CMK (cell line): ENCODE data around the gene RBM6.
"Not testable (repeated sequence)": the region's sequence is repeated elsewhere in the genome, so short reads cannot be mapped to it uniquely, and the experiment has no call there.

Experiments used
- DNase-seq: peaks from one replicate; pipeline ENCODE4 v3.0.0-alpha.2; 2010; ENCODE audit warnings: low read depth

The RBM6 gene

DNA sequence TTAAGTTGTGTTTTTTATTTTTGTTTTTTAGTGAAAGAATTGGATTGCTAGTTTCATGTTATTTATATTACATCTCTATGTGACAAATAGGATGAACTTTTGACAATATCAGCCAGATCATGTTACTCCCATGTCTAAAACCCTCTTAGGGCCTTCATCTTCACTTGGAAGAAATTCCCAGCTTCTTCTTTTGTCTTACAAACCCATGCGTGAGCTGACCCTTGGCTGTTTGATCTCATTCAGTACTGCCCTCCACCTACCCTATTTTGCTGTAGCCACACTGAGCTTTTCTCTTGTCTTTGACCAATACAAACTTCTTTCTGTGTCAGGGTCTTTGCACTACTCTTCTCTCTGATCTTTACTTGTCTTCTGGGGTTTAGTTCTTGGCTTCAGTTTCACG, 37.0 kb downstream of the RBM6 start:
- DNase-seq: no peak

DNA sequence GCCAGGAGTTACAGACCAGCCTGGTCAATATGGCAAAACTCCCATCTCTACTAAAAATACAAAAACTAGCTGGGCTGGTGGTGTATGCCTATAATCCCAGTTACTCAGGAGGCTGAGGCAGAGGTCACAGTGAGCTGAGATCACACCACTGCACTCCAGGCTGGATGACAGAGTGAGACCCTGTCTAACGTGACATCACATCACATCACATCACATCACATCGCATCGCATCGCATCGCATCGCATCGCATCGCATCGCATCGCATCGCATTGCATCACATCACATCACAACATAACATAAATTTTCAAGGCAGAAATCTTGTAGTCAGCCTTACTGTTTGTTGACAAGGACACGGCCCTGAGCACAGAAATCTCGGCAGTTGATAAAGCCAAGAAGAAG, 44.4 kb downstream of the RBM6 start:
- DNase-seq: no peak

GRCh38 chr3:49992326-49992725, 52.4 kb downstream of the RBM6 start:
- DNase-seq: no peak

- DNase-seq: no peak
Observed at GRCh38 chr3:49994476-49994875, 54.5 kb downstream of the RBM6 start.

GRCh38 chr3:49996016-49996415, 56.1 kb downstream of the RBM6 start:
- no peak for DNase-seq

DNA sequence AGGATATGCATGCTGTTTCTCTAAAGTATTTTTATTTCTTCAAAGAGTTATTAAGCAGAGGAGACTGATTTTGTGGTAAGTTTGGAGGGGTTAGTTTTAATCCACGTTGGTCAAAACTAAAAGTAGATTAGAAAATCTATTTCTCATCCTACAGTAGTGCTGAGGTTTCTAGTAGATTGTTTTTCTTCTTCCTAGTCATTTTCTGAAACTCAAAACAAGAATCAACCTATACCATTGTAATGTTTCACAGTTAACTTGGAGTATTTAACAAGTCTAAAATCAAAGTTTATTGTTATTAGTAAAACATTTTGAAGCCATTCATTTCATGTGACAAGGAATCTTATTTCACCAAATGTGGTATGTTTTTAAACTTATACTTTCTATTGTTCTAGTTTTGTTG, 57.9 kb downstream of the RBM6 start:
- no peak for DNase-seq

GRCh38 chr3:49998326-49998725, 58.4 kb downstream of the RBM6 start:
- DNase-seq: no peak

GRCh38 chr3:50001511-50001910, 61.6 kb downstream of the RBM6 start:
- DNase-seq: no peak

GRCh38 chr3:50003216-50003615, 63.3 kb downstream of the RBM6 start:
- DNase-seq: no peak

GRCh38 chr3:50003824-50004223, 63.9 kb downstream of the RBM6 start:
- no peak for DNase-seq

DNA sequence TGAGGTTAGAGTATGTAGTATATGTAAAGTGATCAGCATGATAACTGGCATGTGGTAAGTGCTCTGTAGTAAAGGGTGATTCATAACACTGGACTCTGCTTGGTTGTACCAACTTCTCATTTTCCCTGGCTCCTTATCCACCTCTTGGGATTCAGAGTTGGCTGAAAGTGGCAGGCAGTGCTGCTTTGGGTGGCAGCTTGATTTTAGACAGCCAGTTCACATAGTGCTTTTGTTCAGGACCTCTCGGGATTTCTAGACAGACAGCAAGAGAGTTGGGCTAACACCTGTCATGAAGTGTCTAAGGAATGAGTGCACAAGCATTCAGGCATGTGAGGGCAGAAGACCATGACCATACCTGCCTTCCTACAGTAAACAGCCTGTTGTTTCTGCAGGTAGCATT, 69.0 kb downstream of the RBM6 start:
- no peak for DNase-seq

- no peak for DNase-seq
Observed at GRCh38 chr3:50010959-50011358, 71.0 kb downstream of the RBM6 start.

DNA sequence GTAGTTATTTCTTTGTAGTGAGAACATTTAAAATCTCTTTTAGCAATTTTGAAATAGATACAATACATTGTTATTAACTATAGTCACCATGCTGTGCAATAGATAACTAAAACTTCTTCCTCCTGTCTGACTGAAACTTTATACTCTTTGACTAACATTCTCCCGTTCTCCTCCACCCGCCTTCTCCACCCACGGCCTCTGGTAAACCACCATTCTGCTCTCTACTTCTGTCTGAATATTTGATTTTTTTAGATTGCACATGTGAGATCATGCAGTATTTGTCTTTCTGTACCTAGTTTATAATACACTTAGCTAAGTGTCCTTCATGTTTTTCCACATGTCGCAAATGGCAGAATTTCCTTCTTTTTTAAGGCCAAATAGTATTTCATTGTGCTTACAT, 76.0 kb downstream of the RBM6 start:
- DNase-seq: no peak

DNA sequence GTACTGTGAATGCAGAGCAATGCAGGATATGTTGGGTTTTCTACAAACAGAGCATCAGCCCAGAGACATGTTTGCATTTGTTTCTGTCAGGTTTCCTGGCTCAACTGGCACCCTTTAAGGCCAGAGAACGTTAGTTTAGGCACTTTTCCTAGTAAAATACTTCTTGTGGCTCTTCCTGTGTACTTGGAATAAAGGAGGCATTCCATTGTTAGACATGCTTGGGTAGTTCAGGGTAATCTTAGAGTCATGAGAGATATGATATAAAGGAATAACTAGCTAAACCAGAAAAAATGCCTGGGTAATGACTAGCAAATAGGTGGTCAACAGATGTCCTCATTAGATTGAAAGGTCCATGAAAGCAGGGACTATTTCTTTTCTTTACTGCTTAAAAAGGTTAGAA, 88.4 kb downstream of the RBM6 start:
- no peak for DNase-seq

GRCh38 chr3:50031201-50031600, 91.3 kb downstream of the RBM6 start:
- not testable (repeated sequence) for DNase-seq

GRCh38 chr3:50044976-50045375, 105.0 kb downstream of the RBM6 start:
- no peak for DNase-seq

DNA sequence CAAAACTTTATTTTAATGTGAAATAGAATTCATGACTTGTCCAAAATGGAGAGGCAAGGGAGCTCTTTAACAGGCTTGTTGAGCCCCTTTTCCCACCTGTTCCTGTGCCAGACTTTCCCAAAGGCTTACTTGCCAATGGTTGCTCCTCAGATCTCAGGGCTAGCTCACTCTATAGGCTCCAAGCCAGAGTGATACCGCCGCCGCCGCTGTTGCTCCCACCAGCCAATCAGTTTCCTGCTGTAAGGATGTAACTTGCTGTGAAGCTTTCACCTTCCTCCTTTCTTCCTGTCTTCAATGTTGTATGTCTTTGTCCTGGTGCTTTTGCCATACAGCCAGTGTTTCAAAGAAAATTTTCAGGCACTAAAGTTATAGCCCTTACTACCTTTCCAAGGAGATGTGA, 107.5 kb downstream of the RBM6 start:
- no peak for DNase-seq

- DNase-seq: no peak
Observed at GRCh38 chr3:50050361-50050760, 110.4 kb downstream of the RBM6 start.

GRCh38 chr3:50057756-50058155, 117.8 kb downstream of the RBM6 start:
- DNase-seq: no peak

DNA sequence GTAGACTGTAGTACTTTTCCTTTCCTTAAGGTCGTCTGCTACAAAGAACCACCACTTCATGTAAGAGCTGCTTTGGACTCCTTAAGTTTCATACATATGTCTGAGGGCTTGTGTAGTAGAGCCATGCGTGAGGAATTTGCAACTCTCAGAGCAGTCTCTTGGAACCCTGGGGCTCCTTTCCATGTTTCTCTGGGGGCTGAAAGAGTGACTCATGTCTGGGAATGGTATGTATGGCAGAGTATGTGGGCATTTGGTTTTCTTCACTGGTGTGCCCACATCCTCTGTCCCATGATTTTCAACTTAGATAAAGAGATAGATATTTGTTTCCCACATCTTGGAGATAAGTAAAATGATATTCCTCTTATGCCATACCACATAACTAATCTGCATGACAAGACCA, 128.2 kb downstream of the RBM6 start:
- no peak for DNase-seq

DNA sequence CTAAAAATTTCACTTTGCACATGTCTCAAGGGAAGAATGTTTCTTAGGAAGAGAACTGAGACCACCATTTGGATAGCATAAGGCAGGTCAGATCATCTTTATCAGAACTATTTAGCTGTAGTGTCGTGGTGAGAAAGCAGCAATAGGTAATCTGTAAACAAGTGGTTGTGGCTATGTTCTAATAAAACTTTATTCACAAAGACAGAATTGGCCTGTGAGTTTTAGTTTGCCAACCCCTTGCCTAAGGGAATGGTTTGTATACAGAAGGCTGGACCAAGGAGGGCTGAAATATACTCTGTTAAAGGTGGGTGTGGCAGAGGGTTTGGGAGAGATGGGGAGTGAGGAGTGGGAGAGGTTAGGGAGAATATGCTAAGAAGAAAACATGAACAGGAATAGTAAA, 138.1 kb downstream of the RBM6 start:
- DNase-seq: no peak

DNA sequence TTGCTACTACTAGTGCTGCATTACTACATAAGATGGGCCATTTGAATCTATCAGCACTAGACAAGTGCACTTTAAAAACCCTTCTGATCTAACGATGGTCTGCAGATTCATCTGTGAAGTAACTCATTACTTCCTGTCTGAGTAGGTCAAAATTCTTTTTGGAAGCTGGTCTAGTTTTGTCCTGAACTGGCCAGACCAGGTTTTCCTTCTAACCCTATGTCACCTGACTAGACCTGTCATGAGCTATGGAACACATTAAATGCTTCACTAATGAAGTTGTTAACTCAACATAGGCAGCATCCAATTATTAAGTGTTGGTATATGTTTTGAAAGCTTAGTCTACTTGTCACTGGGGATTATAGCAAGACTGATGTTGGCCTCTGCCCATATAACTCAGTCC, 138.7 kb downstream of the RBM6 start:
- no peak for DNase-seq

GRCh38 chr3:50084951-50085350, 145.0 kb downstream of the RBM6 start:
- DNase-seq: not testable (repeated sequence)

DNA sequence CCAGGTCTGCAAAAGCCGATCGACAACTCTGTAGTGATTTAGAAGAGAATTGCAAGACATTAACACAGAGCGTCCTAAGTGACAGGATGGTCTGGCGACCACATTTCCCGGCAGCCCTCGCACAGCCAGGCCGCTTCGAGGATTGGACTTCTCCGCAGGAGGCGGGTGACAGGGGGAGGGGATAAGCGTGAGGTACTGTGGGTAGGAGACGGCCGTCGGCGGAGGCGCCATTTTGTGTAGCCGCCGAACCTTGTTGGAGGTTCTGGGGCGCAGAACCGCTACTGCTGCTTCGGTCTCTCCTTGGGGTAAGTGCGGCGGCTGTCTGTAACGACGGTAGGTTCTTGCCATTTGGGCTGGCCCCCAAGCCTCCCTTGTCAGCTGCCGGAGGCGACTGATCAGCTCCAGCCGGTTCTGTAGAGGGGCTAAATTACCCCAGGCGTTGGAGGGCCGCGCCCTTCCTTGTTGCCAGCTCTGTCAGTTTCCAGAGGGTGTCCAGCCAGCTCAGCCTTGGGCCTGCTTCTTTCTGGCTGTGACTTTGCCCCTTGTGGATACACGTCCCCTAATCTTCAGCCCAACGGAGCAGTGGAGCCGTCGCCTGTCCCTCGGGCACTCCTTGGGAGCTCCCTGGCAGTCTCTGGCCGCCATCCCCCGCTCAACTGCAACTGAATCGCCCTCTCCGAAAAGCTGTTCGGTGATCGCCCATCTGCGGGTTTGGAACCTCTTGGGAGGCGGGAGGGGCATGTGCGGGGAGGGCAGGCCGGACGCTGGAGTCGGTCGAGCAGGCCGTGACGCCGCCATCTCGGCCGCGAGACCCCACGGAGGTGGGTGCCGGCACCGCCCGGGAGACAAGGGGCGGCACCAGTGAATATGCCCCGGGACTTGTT, 149.0 kb downstream of the RBM6 start, which contains the start of gene RBM5:
Gene RBM5 (plus strand): TSS at position 195 of the 884 bp plus-strand sequence. CDS start 1,516 bp downstream, outside the sequence.
- peak; percentile 81 for DNase-seq
